Pancreas (tissue), 10 donors: ENCODE data around the gene ACY1. TPM values are rescaled to one million over a fixed set of nuclear protein-coding genes. Genes with fewer than 3 reads are reported as not detected.

Experiments
- ATAC-seq, 4 donors: fragments of 200-7000 bp; cut with Tn5 transposase; one replicate each; pipeline versions ENCODE4 v1.8.0 to v1.9.1; 2020; ENCODE audit warnings: mild to moderate bottlenecking in 4 of 4, moderate library complexity in 4 of 4
- DNase-seq, 6 donors: peaks; one replicate each; pipeline ENCODE4 v3.0.0-alpha.2; 2020
- FAIRE-seq: peaks from 2 replicates; lab custom pipeline; 2012; peaks lifted over from hg19 to GRCh38; lab: Jason Lieb, UNC
- H3K27ac ChIP-seq, 4 donors: fragments of 200-600 bp; sonication (generic); 1 replicate in 3 of 4; 2 replicates in 1 of 4; pipeline versions ENCODE4 v1.5.0 to v1.8.0; 2020
- H3K27me3 ChIP-seq, 4 donors: fragments of 200-600 bp; one replicate each; pipeline ENCODE4 v1.8.0; 2021
- H3K36me3 ChIP-seq, 3 donors: fragments of 200-600 bp; sonication (generic) in 1 of 3; one replicate each; pipeline versions ENCODE4 v1.5.0 to v1.8.0; 2020 to 2021
- H3K4me1 ChIP-seq, 3 donors: fragments of 200-600 bp; one replicate each; pipeline ENCODE4 v1.8.0; 2021
- H3K4me3 ChIP-seq, 4 donors: fragments of 200-600 bp; sonication (generic) in 2 of 4; one replicate each; pipeline versions ENCODE4 v1.5.0 to v1.8.0; 2020 to 2021
- H3K9me3 ChIP-seq, 4 donors: fragments of 200-600 bp; one replicate each; pipeline ENCODE4 v1.8.0; 2021
- WGBS, 2 donors: extraction: QIAGEN DNeasy Blood & Tissue Kit; methylation state at CpG; one replicate each; pipeline ENCODE4 v1.1.7; 2013; 5-methylcytosine and 5-hydroxymethylcytosine counted together
- intact Hi-C, 3 donors: fragments of 100-400 bp; cut with DNase I; formaldehyde crosslinking; loops; one replicate each; pipeline versions ENCODE4 v1.11.1 to v1.14.2; 2022
- polyA plus RNA-seq, 2 donors: library from polyadenylated mRNA; stranded (reverse); fragments of 200-250 nt; gene quantifications; one replicate each; pipeline ENCODE4 v1.2.3, GENCODE V29; 2013
- total RNA-seq, 6 donors: library from RNA; stranded (reverse); fragmentation: NEBNext Ultra II Directional in 4 of 6; extraction: Animal tissue kit (Norgen Biotek cat#: 25700) in 4 of 6; gene quantifications; one replicate each; pipeline versions ENCODE4 v1.2.1 to v1.2.4, GENCODE V29; 2021 to 2023
- TF ChIP-seq, protein P1 (sequence below), 4 donors: fragments of 200-600 bp; sonication (generic) in 3 of 4; IDR thresholded peaks; one replicate each; pipeline versions ENCODE4 v1.5.0 to v1.8.0; 2021; ENCODE audit warnings: antibody characterized with exemption in 4 of 4
- donor health status: healthy with polysubstance abuse.
- donor health status: DM: no; HTN: no; CAD: no; lungs with moderate emphysema.
- donor health status: DM: no; HTN: no; CAD: no.
- donor health status: control.
- donor health status: control.
- donor health status: Bipolar disorder and iron deficiency.
- donor health status: DM: yes; HTN: yes; CAD: no.
- donor health status: DM: no; HTN: no; CAD: no.
- donor health status: DM: no; HTN: no; CAD: no.
- donor health status: DM: yes; HTN: yes; CAD: no.

ACY1 gene
- total and polyA plus RNA-seq, 8 donors, result 5.7 to 21.5 (median 15.6) TPM

DNA sequence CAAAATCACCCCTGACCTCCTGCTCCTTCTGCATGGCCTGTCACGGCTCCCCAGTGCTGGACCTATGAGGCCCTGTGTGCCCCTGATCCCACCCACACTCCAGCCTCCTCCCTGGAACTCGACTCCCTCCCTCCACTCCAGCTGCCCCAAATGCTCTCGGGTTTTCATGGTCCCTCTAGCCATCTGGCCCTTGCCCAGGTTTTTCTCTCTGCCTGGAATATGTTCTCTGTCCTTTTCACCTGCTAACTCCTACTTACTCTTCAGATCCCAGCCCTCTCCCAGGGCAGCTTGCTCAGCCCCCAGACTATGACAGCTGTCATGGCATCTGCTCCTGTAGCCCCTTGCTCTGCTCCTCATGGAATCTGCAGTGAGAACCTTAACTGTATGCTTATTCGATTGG is 42.7 kb downstream of the ACY1 start:
- ATAC-seq (no peak), FAIRE-seq (no peak), DNase-seq (no peak)
- Histone ChIP-seq H3K27me3 (no peaks in the 10 kb centered on the region), H3K4me1 (no peaks in the 10 kb centered on the region), H3K27ac (no peak overlapping the region), H3K36me3 (no peaks in the 10 kb centered on the region), H3K9me3 (no peaks in the 10 kb centered on the region), H3K4me3 (no peak overlapping the region)
- TF ChIP-seq, protein P1, sequence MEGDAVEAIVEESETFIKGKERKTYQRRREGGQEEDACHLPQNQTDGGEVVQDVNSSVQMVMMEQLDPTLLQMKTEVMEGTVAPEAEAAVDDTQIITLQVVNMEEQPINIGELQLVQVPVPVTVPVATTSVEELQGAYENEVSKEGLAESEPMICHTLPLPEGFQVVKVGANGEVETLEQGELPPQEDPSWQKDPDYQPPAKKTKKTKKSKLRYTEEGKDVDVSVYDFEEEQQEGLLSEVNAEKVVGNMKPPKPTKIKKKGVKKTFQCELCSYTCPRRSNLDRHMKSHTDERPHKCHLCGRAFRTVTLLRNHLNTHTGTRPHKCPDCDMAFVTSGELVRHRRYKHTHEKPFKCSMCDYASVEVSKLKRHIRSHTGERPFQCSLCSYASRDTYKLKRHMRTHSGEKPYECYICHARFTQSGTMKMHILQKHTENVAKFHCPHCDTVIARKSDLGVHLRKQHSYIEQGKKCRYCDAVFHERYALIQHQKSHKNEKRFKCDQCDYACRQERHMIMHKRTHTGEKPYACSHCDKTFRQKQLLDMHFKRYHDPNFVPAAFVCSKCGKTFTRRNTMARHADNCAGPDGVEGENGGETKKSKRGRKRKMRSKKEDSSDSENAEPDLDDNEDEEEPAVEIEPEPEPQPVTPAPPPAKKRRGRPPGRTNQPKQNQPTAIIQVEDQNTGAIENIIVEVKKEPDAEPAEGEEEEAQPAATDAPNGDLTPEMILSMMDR (IDR thresholded peaks at IDR 0.05), result no peak
- 66 to 68% methylated on average over 4 of the region's 4 CpGs for WGBS, 2 donors
- intact Hi-C loops, result no loop called here

DNA sequence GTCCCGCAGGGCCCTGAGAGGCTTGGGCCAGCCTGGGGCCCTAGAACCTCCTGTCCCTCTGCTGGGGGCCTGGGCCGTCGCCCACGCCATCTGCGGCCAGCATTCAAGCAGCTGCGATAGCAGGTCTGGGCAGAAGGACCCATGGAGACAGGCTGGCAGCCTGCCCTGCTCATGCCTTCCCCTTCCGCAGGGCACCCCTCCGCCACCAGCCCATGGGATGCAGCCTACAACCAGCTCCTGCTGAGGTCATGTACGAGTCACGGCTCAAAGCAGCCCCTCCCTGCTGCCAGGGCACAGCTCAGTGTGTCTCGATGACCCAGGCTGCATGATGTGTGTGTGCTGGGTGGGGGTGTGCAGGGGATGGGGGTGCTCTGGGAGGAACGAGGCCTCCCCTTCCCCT is 45.2 kb downstream of the ACY1 start:
- TF ChIP-seq, protein P1 (IDR thresholded peaks at IDR 0.05), result no peak
- peak in 1 of 4 donors; percentile 45 for ATAC-seq
- no peak for FAIRE-seq
- no peaks in the 10 kb centered on the region for H3K36me3 ChIP-seq
- H3K27me3 ChIP-seq, result no peaks in the 10 kb centered on the region
- no peak overlapping the region for H3K27ac ChIP-seq
- H3K4me1 ChIP-seq, result no peaks in the 10 kb centered on the region
- DNase-seq, result peak in 1 of 6 donors; percentile 32
- WGBS, 2 donors, result 69 to 71% methylated on average over 12 of the region's 12 CpGs
- H3K9me3 ChIP-seq, result no peaks in the 10 kb centered on the region
- intact Hi-C loops, result no loop called here
- H3K4me3 ChIP-seq, result no peak overlapping the region

DNA sequence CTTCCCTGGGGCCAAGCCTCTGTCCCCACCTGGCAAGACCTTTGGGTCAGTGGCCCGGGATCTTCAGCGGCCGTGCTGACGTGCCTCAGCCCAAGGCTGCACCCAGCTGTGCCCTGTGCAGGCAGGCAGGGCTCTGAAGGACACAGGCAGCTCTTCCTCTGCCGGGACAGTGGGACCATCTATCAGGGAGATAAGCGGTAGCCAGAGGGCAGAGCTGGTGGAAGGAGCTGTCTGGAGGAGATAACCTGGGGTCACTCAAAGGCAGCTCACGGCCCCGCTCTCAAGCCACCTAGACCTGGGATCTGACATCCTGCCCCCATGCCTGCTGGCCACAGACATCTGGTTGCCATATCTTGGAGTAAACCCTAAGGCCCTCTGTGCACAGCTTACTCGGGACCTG is 45.7 kb downstream of the ACY1 start:
- intact Hi-C loops, result no loop called here

GRCh38 chr3:52029535-52029934 is 46.2 kb downstream of the ACY1 start:
- FAIRE-seq, result no peak
- no peak for ATAC-seq
- WGBS, 2 donors, result 73% methylated on average over 10 of the region's 10 CpGs
- intact Hi-C loops, result no loop called here
- DNase-seq, result no peak
- H3K4me3 ChIP-seq, result no peak overlapping the region
- H3K27ac ChIP-seq, result no peak overlapping the region
- TF ChIP-seq, protein P1 (IDR thresholded peaks at IDR 0.05), result no peak
- no peaks in the 10 kb centered on the region for H3K27me3 ChIP-seq
- no peaks in the 10 kb centered on the region for H3K9me3 ChIP-seq
- H3K4me1 ChIP-seq, result no peaks in the 10 kb centered on the region
- H3K36me3 ChIP-seq, result no peaks in the 10 kb centered on the region

More for the DNA sequence above, 45.7 kb downstream of the ACY1 start:
- WGBS, 2 donors, result 65 to 77% methylated on average over 9 of the region's 9 CpGs
- FAIRE-seq (no peak), ATAC-seq (no peak), DNase-seq (no peak)
- Histone ChIP-seq H3K36me3 (no peaks in the 10 kb centered on the region), H3K4me1 (no peaks in the 10 kb centered on the region), H3K9me3 (no peaks in the 10 kb centered on the region), H3K4me3 (no peak overlapping the region), H3K27ac (no peak overlapping the region), H3K27me3 (no peaks in the 10 kb centered on the region)
- TF ChIP-seq, protein P1 (IDR thresholded peaks at IDR 0.05), result no peak

DNA sequence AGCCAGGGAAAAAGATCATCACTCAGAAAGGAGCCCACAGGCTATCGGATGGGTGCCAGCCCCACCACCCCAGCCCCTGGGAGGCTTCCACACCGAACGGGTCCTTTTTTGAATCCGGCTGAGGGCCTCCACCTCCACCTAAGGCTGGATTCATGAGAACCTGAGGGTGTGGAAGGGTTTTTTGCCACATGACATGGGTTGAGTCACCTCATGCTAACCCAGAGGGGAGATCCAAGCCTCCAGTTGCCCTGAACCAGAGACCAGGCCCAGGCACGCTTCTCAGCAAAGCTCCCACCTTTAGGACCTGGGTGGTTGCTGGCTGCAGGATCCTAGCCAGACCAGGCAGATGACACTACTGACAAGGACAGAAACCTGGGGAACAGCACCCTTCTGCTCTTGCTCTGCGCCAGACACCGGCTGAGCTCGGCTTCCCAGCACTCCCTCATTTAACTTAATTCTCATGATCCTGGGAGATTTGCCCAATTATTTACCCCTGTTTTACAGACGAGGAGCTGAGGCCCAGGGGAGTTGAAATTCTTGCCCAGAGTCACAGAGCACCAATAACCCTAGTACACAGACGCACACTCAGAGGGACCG is 47.5 kb downstream of the ACY1 start:
- 82 to 83% methylated on average over 11 of the region's 11 CpGs for WGBS, 2 donors
- H3K36me3 ChIP-seq, result no peaks in the 10 kb centered on the region
- H3K4me1 ChIP-seq, result no peaks in the 10 kb centered on the region
- no peak overlapping the region for H3K27ac ChIP-seq
- TF ChIP-seq, protein P1 (IDR thresholded peaks at IDR 0.05), result no peak
- H3K4me3 ChIP-seq, result no peak overlapping the region
- DNase-seq (no peak), FAIRE-seq (no peak), ATAC-seq (no peak)
- intact Hi-C loops, result no loop called here
- no peaks in the 10 kb centered on the region for H3K9me3 ChIP-seq
- H3K27me3 ChIP-seq, result no peaks in the 10 kb centered on the region
